ENCODE results near the gene SUSD4.

SUSD4 gene

DNA sequence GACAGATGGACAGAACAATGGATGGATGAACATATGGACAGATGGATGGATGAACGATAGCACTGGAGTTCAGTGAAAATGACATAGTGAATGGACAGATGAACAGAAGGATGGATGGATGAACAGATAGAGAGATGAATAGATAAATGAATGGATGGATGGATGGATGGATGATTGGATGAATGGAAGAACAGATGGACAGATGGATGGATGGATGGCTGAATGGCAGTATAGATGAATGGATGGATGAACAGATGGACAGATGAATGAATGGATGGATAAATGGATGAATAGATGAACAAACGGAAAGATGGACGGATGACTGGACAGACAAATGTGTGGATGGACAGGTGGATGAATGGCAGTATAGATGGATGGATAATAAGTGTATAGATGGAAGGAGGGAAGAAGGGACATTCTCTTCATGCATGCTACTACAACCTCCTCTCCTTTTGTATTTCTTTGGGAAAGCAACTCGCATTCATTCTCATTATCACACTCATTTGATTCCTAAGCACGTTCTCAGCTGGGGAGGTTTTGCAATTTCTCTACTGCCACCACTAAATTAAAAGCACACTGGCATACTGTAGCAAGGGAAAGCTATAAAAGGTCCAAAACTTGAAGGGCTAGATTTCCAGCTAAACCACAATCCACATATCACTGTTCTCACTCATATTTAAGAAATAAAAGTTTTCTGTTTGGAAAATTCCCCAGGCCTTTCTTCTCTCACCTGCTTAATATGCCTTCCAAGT, 34.1 kb downstream of the SUSD4 start:
- TF ChIP-seq, protein P1, sequence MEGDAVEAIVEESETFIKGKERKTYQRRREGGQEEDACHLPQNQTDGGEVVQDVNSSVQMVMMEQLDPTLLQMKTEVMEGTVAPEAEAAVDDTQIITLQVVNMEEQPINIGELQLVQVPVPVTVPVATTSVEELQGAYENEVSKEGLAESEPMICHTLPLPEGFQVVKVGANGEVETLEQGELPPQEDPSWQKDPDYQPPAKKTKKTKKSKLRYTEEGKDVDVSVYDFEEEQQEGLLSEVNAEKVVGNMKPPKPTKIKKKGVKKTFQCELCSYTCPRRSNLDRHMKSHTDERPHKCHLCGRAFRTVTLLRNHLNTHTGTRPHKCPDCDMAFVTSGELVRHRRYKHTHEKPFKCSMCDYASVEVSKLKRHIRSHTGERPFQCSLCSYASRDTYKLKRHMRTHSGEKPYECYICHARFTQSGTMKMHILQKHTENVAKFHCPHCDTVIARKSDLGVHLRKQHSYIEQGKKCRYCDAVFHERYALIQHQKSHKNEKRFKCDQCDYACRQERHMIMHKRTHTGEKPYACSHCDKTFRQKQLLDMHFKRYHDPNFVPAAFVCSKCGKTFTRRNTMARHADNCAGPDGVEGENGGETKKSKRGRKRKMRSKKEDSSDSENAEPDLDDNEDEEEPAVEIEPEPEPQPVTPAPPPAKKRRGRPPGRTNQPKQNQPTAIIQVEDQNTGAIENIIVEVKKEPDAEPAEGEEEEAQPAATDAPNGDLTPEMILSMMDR (IDR thresholded peaks at IDR 0.05; ENCODE audit: extremely low read depth, missing control alignments) = no peak
- no peak for DNase-seq (ENCODE audit: low spot score)

DNA sequence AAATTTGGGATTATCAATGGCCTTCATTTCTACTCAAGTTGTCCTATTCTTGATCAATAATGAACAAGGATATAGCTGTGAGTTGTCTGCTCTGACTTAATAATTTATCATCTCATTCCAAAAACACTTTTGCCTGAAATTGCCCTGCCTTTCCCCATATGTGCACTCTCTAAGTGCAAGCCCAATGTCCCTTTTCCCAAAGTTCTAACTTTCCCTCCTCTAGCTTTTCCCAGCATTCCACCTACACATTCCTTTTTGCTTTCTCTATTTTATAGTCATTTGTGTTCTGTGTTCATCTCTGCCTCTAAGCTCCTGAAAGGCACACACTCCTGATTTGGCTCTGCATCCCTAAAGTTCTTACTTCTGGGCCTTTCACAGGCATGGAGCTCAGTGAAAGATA, 34.7 kb downstream of the SUSD4 start:
- TF ChIP-seq, protein P1 (IDR thresholded peaks at IDR 0.05; ENCODE audit: extremely low read depth, missing control alignments) = no peak

DNA sequence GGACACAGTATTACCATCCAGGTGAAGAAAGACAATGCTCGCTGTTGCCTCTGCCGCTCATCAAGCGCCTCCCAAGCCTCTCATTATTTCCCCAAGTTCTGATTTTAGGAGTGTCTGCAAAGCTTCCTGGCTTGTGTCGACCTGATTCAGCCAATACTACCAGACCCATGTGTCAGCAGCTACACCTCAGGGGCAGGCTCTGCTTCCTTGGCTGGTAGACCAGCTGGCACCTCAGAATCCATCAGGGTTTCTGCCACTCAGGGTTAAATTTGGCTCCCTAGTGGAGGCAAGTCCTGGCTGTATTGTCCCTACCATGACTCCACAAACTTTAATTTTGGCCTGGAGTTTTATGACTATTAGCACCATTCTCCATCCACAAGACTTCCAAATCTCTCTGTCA, 35.4 kb downstream of the SUSD4 start:
- TF ChIP-seq, protein P1 (IDR thresholded peaks at IDR 0.05; ENCODE audit: extremely low read depth, missing control alignments) = no peak
- no peak for DNase-seq (ENCODE audit: low spot score)

More for the DNA sequence above, 34.7 kb downstream of the SUSD4 start:
- no peak for DNase-seq (ENCODE audit: low spot score)

DNA sequence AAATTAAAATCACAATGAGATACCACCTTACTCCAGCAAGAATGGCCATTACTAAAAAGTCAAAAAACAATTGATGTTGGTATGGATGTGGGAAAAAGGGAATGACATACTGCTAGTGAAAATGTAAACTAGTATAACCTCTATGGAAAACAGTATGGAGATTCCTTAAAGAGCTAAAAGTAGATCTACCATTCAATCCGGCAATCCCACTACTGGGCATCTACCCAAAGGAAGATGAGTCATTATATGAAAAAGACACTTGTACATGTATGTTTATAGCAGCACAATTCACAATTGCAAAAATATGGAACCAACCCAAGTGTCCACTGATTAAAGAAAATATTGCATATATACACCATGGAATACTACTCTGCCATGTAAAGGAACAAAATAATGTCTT, 37.2 kb downstream of the SUSD4 start:
- TF ChIP-seq, protein P1 (IDR thresholded peaks at IDR 0.05; ENCODE audit: extremely low read depth, missing control alignments) = no peak
- no peak for DNase-seq (ENCODE audit: low spot score)

DNA sequence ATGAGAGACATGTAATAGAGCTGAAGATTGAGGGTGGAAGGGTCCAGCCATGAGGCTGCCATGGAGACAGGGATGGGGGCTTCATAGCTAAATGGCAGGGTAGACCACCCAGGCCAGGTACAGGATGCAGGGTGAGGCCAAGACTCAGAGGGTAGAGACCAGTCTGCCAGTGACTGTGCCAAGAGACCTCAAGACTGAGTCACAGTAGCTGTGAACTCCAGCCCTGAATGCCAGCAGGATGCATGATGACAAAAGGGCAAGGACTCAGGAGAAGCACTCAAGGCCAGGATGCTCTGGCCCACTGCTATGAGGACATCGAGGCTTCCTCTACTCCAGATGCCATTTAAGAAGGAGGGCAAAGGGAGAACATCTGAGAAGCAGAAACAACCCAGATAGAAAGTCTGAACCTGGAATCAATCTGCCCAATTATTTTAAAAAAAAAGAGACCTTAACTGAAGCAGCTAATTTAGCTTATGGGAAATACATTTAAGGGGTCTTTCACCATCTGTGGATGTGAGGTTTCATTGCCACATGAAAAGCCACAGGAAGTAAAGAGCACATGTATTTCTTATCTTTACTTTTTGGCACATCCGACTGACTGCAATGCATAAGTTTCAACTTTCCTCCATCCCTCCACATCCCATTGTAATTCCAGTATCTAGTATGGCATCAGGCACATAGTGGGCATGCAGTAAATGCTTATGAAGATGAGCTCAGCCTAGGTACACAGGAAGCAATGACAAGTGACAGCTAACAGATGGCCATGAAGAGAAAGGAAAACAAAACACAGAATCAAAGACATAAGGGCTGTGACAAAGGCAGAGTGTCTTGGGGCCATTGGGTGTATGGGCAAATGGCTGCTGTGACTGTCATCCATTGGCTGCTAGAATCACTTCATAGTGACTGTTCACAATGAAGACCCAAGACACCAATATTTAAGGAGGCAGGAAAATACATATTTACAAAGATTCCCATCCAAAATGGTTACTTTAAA, 40.2 kb downstream of the SUSD4 start:
- TF ChIP-seq, protein P1 (IDR thresholded peaks at IDR 0.05; ENCODE audit: extremely low read depth, missing control alignments) = no peak
- DNase-seq (ENCODE audit: low spot score) = no peak

DNA sequence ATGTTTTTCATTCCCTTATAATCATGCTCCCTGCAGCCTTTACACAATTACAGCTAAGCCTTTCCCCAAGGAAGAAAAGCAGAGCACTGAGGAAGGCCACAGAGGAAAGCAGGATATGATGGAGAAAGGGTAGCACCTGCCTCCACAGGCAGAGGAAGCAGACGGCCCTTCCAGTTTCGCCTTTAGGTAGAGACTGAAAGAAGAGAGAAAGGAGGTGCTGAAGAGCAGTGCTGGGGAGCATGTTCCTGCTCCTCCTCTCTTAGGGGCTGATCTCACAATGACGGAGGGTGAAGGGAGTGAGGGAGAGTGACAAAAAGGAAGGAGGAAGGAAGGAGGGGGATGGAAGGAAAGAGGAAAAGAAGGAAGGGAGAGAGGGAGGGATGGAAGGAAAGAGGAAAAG, 41.1 kb downstream of the SUSD4 start:
- DNase-seq (ENCODE audit: low spot score) = no peak
- TF ChIP-seq, protein P1 (IDR thresholded peaks at IDR 0.05; ENCODE audit: extremely low read depth, missing control alignments) = no peak

DNA sequence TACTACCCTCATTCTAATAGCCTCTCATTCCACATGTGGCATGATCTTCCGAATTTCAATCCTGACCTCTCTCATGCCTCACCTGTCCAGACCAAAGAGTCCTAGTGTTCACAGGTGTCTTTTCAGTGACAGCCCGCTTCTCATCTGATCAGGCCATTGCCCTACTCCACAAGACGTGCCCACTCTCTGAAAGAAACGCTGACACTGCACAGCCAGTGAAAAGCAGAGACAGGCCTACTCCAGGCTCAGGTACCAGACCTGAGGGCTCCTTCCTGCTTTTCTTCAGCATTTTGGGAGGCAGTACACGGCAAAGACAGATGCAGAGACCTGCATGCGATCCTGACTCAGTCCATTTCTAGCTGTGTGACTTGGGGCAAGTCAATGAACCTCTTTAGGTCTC, 43.0 kb downstream of the SUSD4 start:
- DNase-seq (ENCODE audit: low spot score) = no peak
- TF ChIP-seq, protein P1 (IDR thresholded peaks at IDR 0.05; ENCODE audit: extremely low read depth, missing control alignments) = no peak

All from GM20000 (cell line).